ENCODE measurements around the gene EXOC3L1.

The EXOC3L1 gene

DNA sequence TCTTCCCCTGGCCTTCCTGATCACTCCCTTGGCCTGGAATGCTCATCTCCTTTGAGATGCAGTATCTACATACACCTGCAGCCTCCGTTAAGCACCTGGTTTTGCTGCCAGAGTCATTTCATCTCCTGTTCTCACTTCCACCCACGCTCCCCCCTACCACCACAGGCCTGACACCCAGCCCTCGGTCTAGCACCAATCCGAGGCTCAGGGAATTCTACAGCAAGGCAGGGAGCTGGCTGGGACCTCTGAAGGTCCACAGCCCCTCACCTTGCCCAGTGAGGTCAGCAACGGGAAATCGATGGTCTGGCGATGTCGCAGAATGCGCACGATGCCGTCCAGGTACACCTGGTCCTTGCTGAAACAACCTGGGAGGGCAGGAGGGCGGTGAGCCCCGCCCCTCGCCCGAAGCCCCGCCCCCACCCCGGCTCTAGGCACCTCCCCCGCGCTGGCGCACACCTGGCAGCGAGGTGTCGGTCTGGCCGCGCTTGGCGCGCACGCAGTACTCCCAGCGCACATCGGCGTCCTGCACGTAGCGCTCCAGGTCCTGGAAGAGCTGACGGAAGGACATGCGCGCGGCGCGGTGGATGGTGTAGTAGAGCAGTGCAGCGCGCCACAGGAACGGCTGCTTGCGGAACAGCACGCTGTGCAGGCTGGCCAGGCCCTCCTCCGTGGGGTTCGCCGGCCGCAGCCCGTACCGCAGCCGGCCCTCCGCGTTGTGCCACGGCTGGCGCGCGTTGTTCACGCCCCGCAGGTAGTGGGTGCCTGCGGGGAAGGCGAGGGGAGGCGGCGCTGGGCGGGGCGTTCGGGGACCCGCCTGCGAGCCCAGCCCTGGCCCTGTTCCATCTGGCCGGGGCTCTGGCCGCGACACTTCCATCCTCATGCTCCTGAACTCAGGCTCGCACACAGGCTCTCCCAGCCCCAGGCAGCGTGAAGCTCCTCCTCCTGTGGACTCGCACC lies 11.9 kb downstream of the EXOC3L1 start:
- no peak for DNase-seq

DNA sequence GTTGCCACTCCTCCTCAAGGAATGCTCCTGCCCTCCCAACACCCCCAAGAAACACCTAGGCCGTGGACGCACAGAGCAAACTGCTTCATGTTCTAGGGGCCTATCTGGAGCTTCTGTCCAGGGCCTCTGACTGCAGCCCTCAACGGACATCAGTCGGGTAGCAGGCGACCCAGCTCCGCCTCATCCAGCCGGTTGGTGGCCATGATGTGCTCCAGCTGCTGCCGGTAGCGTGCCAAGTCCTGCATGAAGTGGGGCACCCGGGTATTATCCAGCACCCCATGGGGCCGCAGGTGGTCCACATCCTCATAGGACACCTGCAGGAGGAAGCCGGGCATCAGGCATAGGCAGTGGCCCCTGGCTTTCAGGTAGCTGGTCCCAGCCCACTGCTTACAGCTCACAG lies 13.3 kb downstream of the EXOC3L1 start:
- DNase-seq, result no peak

DNA sequence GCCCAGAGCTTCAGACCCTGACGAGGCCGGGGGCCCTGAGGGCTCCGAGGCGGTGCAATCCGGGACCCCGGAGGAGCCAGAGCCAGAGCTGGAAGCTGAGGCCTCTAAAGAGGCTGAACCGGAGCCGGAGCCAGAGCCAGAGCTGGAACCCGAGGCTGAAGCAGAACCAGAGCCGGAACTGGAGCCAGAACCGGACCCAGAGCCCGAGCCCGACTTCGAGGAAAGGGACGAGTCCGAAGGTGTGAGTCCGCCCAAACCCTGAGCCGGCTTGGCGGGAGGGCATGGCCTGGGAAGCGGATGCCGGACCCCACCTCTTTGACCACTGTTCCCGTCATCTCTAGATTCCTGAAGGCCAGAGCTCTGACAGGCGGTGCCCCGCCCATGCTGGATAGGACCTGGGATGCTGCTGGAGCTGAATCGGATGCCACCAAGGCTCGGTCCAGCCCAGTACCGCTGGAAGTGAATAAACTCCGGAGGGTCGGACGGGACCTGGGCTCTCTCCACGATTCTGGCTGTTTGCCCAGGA lies 15.2 kb downstream of the EXOC3L1 start:
- no peak for DNase-seq

DNA sequence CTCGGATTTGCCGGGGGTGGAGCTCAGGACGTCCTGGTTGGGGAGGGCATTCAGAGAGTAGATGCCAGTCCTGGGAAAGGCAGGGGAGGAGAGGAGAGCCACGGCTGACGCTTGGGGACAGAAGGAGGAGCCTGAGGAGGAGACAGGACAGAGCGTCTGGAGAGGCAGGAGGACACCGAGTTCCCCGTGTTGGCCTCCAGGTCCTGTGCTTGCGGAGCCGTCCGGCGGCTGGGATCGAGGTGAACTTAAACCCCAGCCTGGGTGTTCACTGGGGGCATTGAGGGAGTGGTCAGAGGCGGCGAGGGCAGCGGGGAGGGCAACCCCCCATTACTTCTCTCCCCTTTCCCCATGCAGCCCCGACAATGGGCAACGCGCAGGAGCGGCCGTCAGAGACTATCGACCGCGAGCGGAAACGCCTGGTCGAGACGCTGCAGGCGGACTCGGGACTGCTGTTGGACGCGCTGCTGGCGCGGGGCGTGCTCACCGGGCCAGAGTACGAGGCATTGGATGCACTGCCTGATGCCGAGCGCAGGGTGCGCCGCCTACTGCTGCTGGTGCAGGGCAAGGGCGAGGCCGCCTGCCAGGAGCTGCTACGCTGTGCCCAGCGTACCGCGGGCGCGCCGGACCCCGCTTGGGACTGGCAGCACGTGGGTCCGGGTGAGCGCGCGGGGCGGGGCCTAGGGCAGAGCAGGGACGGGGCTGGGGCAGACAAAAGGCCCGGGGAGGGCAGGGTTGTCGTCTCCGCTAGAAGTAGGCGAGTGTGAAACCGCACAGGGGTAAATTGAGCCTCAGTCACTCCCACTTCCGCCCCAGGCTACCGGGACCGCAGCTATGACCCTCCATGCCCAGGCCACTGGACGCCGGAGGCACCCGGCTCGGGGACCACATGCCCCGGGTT lies 15.9 kb downstream of the EXOC3L1 start:
- DNase-seq, result peak; percentile 46

DNA sequence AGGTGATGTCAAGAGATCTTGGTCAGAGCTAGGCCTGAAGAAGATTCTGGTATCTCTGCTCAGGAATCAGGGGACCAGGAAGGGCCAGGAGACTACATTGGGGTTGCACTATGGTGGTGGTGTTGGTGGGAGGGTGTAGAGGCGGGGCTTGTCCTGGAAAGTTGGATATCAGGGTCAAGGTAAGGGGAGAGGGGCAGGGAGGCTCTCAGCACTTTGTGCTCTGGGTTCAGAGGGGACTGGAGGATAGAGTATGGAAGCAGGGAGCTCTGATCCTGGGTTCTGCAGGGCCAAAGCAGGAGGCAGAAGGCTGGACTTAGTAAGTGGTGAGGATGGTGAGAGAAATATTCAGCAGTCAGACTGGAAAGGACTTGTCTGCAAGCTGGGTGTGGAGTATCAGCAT lies 16.6 kb downstream of the EXOC3L1 start:
- DNase-seq, result no peak

DNA sequence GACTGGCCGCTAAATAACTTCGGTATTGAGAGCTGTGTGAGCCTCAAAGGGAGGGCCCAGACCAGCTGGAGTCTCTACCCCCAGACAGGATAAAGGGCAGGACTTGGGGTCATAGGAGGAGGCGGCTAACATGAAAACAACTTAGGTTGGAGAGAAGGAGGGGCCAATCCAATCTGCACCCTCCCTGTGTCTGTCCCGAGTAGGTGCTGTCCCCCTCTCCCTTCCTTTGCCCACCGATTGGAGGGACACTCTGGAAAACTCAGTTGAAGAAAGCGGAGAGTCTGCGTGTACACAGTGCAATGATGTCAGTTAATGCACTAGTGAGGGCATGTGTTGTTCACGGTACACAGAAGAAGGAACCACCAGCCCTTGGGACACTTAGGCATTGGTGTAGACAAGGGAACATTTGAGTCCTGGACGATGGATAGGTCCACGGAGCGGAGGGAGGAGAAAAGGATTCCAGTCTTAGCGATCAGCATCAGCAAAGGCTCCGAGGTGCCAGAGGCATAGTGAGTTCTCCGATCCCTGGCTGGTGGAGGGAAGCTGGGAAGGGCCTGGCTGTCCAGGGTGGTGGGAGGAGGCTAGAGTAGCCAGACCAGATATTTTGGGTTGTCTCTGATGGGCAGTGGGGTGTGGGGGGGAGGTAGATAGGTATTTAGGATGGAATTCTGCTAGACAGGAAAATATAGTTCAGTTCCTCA lies 18.8 kb downstream of the EXOC3L1 start:
- DNase-seq, result no peak

DNA sequence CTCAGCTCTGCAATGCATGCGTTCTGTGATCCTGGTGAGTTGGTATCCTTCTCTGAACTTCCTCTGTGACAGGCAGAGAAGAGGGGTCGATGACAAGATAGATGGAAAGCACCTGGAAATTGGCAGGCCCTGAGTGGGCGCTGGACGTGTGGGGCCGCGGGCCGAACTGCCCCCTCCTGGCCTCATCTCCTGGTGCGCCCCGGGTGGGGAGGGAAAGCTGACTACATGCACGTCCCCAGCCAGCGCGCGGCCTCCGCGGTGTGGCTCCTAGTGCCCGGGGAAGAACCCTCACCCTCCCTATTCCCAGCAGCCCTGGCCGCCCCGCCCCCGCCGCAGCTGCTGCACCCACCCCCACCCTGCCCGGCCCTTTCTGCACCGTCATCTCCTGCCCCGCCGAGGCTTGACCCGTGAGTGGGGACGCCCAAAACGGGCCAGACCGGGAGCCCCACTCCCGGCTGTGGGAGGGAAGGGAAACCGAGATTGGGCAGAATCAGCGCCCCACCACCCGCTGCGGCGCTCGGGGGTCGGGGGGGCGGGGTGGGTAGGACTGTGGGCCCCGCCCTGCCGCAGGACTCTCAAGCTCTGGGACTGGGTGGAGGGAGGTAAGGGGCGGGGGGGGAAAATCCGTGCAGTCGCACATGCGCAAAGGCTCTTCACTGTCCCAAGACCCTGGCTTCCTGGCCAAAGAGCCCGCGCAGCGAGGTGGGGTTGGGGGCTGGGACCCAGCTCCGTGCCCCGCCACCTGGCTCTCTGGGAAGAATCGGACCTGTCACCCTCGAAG lies 19.6 kb downstream of the EXOC3L1 start, which contains the start of gene NOL3:
Gene NOL3, plus strand, starts transcription at position 371 of the 781 bp plus-strand sequence.
- no peak for DNase-seq

DNA sequence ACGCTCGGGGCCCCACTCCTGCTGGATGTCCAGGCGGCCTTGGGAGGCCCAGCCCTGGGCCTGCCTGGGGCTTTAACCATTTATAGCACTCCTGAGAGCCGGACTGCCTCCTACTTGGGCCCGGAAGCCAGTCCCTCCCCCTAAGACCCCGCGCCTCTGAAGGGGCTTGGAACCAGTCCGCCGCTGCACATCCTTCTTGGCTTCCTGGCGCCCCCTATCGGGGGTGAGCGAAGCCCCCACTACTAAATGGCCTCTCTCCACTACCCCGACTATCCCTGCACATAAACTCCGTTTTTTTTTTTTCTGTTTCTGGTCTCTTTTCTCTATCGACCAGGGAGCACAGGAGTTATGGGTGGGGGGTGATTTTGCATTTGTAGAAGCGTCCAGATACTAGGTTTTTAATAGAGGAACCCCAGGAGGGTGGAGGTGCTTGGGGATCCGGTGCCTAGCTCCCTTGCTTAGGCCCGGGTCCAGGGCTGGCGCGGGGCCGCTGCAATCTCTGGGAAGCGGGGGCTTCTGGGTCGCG lies 20.2 kb downstream of the EXOC3L1 start:
- no peak for DNase-seq

DNA sequence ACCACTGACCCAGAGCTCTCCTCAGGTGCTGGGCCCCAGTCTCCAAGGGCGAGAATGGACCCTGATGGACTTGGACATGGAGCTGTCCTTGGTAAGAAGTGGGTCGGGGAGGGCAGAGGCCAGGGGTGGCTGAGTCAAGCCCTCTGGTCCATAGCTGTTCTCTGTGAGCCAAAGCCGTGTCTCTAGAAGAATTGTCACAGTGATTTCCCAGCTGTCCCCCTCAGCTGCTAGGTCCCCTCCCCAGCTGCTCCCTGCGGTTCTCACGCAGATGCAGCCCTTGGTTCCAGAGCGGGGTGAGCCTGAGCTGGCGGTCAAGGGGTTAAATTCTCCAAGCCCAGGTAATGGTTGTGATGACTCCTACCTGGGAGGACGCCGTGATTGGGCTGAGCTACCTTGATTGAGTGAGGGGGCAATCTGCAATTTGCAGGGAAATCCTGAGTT lies 20.9 kb downstream of the EXOC3L1 start:
- no peak for DNase-seq

DNA sequence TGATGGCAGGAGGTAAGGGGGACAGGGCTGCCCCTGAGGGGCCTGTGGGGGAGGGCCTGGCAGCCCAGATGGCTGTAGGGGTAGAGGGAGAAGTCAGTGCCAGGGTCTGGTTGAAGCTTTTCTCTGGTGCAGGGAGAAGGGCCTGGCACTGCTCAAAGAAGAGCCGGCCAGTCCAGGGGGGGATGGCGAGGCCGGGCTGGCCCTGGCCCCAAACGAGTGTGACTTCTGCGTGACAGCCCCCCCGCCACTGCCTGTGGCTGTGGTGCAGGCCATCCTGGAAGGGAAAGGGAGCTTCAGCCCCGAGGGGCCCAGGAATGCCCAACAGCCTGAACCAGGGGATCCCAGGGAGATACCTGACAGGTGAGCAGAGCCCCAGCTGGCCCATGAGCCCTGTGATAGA lies 22.3 kb downstream of the EXOC3L1 start:
- DNase-seq, result no peak

DNA sequence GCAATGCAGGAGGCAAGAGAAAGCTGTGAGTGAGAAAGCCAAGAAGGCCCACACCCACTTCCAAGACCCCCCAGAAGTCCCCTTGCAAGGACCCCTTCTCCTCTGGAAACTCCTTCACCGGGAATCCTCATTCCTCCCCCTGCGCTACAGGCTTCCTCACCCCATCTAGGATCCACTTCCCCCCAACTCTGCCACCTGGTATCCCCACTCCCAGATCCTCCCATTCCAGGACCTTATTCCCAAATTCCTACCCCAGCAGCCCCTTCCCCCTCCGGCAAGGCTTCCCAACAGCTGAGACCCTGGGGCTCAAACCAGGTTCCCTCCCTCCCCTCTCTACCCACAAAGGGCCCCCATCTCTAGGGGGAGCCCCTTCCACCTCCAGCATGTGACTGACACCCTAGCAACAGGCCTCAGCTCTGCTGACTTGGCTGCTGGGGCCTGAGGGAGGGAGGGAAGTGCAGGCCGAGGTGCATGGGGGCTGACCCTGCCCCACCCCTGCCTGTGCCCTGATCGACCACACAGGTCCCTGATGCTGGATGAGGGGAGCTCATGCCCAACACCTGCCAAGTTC lies 23.3 kb downstream of the EXOC3L1 start:
- no peak for DNase-seq

DNA sequence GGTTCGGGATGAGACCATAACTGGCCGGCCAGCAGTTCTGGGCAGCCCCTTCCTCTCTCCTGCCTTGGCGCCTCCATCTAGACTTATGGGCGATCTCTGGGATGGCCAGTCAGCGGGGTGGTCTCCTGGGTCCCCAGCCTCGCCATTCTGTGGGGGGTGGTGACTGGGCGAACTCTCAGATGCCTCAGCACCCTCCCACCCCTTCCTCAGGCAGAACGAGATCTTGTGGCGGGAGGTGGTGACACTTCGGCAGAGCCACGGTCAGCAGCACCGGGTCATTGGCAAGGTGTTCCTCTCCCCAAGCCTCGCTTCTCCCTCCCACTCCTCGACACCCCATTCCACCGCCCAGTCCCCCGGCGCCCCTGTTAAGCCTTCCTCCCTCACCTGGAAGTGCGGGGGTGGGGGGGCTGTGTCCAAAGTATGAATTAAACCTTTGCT lies 23.8 kb downstream of the EXOC3L1 start:
- DNase-seq, result no peak

DNA sequence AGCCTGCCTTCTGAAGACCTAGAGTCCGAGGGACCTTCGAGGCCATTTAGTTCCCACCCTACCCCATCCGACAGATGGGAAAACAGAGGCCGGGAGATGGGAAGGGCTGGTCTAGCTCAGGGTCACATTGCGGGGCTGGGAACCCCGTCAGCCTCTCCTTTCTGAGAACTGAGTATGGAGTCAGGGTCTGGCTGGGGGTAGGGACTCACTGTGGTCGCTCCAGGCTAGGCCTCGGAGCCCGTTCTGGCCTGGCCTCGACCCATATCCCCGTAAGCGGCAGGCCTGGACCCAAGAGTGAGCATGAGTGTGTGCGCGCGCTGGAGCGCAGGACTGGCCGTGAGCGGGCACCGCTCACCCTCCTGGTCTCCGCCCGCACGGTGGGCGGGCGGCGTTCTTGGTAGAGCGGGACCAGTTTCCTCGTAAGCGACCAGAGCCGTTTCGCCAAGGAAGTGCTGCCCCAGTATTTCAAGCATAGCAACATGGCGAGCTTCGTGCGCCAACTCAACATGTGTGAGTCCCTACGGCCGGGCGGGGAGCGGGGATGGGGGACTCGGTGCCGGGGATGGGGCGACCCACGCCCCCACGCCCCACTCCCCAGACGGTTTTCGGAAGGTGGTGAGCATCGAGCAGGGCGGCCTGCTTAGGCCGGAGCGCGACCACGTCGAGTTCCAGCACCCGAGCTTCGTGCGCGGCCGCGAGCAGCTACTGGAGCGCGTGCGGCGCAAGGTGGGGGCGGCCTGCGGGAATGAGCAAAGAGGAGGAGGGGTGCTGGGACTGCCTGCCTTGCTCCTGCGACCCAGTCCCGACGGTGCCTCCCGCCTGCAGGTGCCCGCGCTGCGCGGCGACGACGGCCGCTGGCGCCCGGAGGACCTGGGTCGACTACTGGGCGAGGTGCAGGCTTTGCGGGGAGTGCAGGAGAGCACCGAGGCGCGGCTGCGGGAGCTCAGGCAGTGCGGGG lies 24.5 kb downstream of the EXOC3L1 start:
- DNase-seq, result no peak

DNA sequence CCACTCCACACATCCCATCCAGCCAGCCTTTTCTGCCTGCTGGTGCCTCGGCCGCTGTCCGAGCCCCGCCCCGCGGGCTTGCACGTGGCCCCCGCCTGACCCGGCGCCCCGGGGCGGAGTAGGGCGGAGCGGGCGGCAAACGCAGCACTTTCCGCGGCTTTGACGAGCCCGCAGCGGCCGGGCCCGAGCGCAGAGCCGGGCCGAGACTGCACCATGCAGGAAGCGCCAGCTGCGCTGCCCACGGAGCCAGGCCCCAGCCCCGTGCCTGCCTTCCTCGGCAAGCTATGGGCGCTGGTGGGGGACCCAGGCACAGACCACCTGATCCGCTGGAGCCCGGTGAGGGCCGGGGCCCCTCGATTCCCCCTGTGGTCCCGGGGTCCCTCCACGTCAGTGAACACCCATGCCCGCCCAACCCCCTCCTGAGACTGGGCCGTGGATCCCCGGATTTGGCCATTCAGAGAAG lies 25.3 kb downstream of the EXOC3L1 start, which contains the start of gene HSF4:
Gene HSF4, plus strand, starts transcription at position 147 of the 463 bp plus-strand sequence. Its CDS starts 67 bp downstream, at position 214.
- no peak for DNase-seq

DNA sequence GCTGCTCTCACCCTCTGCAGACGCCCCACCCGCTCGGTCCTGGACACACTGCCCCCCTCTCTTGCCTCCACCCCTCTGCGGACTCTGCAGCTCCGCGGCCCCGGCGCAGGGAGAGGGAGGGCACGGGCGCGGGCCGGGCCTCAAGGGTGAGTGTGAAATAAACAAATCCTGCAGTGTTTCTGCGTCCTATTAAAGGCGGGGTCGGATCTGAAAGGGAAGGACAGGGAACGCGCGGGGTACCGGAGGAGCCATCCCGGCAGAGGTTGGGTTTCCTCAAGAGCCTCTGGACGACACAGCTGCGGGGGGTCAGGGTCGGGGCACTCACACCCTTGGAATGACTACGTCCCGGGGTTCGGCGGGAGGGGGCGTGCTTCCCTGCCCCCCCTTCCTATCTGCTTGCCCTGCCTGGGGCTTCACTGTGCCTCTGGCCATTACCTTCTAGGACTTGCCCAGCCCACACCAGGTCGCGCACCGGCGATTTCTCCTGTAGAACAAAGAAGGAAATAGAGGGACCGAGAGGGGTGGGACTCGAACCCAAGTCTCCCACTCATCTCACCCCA lies 25.9 kb downstream of the EXOC3L1 start:
- DNase-seq, result no peak

DNA sequence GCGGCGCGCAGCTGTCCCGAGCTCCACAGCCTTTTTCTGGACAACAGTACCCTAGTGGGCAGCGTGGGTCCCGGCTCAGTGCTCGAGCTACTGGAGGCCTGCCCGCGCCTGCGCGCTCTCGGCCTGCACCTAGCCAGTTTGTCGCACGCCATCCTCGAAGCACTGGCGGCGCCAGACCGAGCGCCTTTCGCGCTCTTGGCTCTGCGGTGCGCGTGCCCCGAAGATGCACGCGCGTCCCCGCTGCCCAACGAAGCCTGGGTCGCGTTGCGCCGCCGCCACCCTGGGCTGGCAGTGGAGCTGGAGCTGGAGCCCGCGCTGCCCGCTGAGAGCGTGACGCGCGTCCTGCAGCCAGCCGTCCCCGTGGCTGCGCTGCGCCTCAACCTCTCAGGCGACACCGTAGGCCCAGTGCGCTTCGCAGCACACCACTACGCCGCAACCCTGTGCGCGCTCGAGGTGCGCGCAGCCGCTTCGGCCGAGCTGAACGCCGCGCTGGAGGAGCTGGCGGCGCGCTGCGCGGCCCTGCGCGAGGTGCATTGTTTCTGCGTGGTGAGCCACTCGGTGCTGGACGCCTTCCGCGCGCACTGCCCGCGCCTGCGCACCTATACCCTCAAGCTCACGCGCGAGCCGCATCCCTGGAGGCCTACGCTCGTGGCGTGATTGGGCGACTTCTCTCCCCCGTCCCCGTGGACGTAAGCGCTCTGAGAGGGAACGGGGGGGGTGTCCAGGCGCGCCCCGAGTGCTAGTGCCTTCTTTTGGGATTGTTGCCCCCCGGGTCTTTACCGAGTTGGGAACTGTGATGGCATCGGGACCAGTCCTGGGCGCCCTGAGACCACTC lies 26.6 kb downstream of the EXOC3L1 start:
- DNase-seq, result no peak

DNA sequence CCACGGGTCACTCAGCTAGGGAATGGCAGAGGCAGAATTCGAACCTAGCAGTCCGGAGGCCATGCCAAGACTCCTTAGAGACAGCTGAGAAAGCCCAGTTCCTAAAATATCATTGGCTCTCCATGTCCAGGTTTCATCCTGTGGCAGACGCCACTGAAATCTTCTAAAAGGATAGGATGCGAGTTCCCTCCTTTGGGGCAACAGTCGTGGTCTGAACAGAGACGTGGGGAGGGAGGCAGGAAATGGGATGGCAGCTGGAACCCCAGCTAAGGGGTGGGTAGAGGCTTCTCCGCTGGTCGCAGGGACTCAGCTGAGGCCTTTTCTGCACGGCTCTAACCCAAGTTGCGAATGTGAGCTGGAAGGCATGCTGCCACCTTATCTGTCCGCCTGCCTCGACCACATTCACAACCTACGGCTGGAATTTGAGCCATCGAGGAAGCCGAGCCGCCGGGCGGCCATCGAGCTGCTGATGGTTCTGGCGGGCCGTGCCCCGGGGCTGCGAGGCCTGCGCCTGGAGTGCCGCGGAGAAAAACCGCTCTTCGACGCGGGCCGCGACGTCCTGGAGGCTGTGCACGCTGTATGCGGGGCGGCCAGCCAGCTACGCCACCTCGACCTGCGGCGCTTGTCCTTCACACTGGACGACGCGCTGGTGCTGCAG lies 27.3 kb downstream of the EXOC3L1 start:
- DNase-seq, result no peak

DNA sequence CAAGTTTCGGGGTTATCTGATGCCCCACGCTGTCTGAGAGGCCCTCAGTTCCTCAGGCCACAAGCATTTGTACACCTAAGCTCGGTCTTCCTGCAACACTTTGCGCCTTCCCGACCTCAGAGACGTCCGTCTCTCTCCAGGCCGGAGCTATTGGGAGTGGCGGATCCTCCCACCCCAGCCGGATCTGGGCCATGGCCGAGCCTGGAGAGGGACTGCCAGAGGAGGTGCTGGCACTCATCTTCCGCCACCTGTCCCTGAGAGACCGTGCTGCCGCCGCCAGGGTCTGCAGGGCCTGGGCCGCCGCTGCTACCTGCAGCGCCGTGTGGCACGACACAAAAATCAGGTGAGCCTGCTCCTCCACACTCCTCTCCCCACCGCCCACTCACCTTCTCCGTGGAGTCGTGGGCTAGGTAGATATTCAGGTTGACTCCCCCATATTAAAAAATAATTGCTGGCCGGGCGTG lies 28.3 kb downstream of the EXOC3L1 start:
- DNase-seq, result no peak

All from NK-92 treated with Interleukin-12 subunit alpha and Interleukin-12 subunit beta, amount 100 ng/mL, for 24 hours (cell line).